Calu3 (cell line): ENCODE data around the gene ARID3B. TPM values are rescaled to one million over a fixed set of nuclear protein-coding genes. Genes with fewer than 3 reads are reported as not detected.

Experiments used
- BruUV-seq: library from RNA; stranded (reverse); fragments of 400-500 nt; replicated peaks from 2 replicates; lab custom pipeline; 2021; lab: Mats Ljungman, UMichigan
- CTCF ChIA-PET: fragments of 300-600 bp; sonication (Branson Sonifier 250); formaldehyde crosslinking; loops from one replicate; lab custom pipeline; 2022; ENCODE audit warnings: antibody characterized with exemption; lab: Charles Lee
- DNase-seq: peaks from one replicate; pipeline ENCODE4 v3.0.0; 2022
- H3K27ac Mint-ChIP-seq: one replicate; pipeline ENCODE4 v1.8.0; 2022; ENCODE audit warnings: mixed read lengths; ENCODE audit not compliant: unreplicated experiment
- H3K27me3 Mint-ChIP-seq: one replicate; pipeline ENCODE4 v1.8.0; 2022; ENCODE audit warnings: mixed read lengths; ENCODE audit not compliant: unreplicated experiment
- H3K36me3 Mint-ChIP-seq: one replicate; pipeline ENCODE4 v1.8.0; 2022; ENCODE audit warnings: mild to moderate bottlenecking, moderate library complexity, mixed read lengths; ENCODE audit not compliant: insufficient read depth, unreplicated experiment
- H3K4me1 Mint-ChIP-seq: one replicate; pipeline ENCODE4 v1.8.0; 2022; ENCODE audit warnings: mild to moderate bottlenecking, low read depth, mixed read lengths; ENCODE audit not compliant: unreplicated experiment
- H3K4me3 Mint-ChIP-seq: one replicate; pipeline ENCODE4 v1.8.0; 2022; ENCODE audit warnings: mild to moderate bottlenecking, low read depth, moderate library complexity, mixed read lengths; ENCODE audit not compliant: unreplicated experiment
- H3K9me3 Mint-ChIP-seq: one replicate; pipeline ENCODE4 v1.8.0; 2022; ENCODE audit warnings: low read depth, mixed read lengths; ENCODE audit not compliant: unreplicated experiment
- CTCF ChIP-seq: fragments of 200-600 bp; IDR thresholded peaks from one replicate; pipeline ENCODE4 v1.8.0; 2022; ENCODE audit warnings: antibody characterized with exemption; ENCODE audit not compliant: unreplicated experiment
- intact Hi-C: fragments of 100-400 bp; cut with micrococcal nuclease; formaldehyde crosslinking; loops from one replicate; pipeline ENCODE4 v1.10.0; 2022; ENCODE audit not compliant: unreplicated experiment
- total RNA-seq: library from RNA; stranded (reverse); gene quantifications from 2 replicates; pipeline ENCODE4 v1.2.3, GENCODE V29; 2022

The ARID3B gene
- total RNA-seq, 1 experiment from 2014 or later: 10.6 TPM

- H3K4me3 Mint-ChIP-seq: no peak overlapping the region
- H3K27me3 Mint-ChIP-seq: no peaks in the 10 kb centered on the region
- peaks cover 77% of the 10 kb centered on the region for H3K36me3 Mint-ChIP-seq
- CTCF ChIA-PET: interaction anchor here (0.8 to 1.6 kb wide), 6 partner anchors 10 to 248 kb away, joined by 3 to 6 read pairs (median 4); partner anchors contain the start of genes ARID3B and CYP1A1
- DNase-seq: no peak
- intact Hi-C loops: no loop called here
- BruUV-seq: no TSS peak
- H3K4me1 Mint-ChIP-seq: peaks cover 23% of the 10 kb centered on the region
- H3K9me3 Mint-ChIP-seq: no peaks in the 10 kb centered on the region
- TF ChIP-seq CTCF: no peak
- peak overlapping the region; percentile 24 for H3K27ac Mint-ChIP-seq
Measured at GRCh38 chr15:74621936-74622335, 80.9 kb downstream of the ARID3B start.

- no peak for DNase-seq
- no peaks in the 10 kb centered on the region for H3K9me3 Mint-ChIP-seq
- BruUV-seq: no TSS peak
- no peaks in the 10 kb centered on the region for H3K27me3 Mint-ChIP-seq
- CTCF ChIA-PET: interaction anchor here (1.6 kb wide), 1 partner anchor 147 kb away, joined by 4 read pairs; no protein-coding TSS in a partner anchor
- no peak for TF ChIP-seq CTCF
- H3K36me3 Mint-ChIP-seq: peaks cover 82% of the 10 kb centered on the region
- peaks cover 15% of the 10 kb centered on the region for H3K4me1 Mint-ChIP-seq
- no peak overlapping the region for H3K4me3 Mint-ChIP-seq
- no peak overlapping the region for H3K27ac Mint-ChIP-seq
- intact Hi-C loops: no loop called here
Measured at GRCh38 chr15:74622758-74623157, 81.7 kb downstream of the ARID3B start.

- intact Hi-C loops: no loop called here
- Mint-ChIP-seq H3K9me3 (no peaks in the 10 kb centered on the region), H3K4me3 (no peak overlapping the region), H3K27me3 (no peaks in the 10 kb centered on the region), H3K4me1 (peaks cover 9% of the 10 kb centered on the region), H3K36me3 (peaks cover 95% of the 10 kb centered on the region), H3K27ac (peak overlapping the region; percentile 39)
- no TSS peak for BruUV-seq
- CTCF ChIA-PET: interaction anchor here (0.5 to 1.0 kb wide), 2 partner anchors 14 to 147 kb away, joined by 3 read pairs; no protein-coding TSS in a partner anchor
- no peak for DNase-seq
- TF ChIP-seq CTCF: no peak
Measured at GRCh38 chr15:74624020-74624602, 83.1 kb downstream of the ARID3B start.

- no TSS peak for BruUV-seq
- no peak for DNase-seq
- intact Hi-C loops: no loop called here
- TF ChIP-seq CTCF: no peak
- H3K27ac Mint-ChIP-seq: no peak overlapping the region
- H3K4me1 Mint-ChIP-seq: peaks cover 7% of the 10 kb centered on the region
- H3K36me3 Mint-ChIP-seq: peaks cover 92% of the 10 kb centered on the region
- CTCF ChIA-PET: no interaction called here
- no peaks in the 10 kb centered on the region for H3K27me3 Mint-ChIP-seq
- H3K4me3 Mint-ChIP-seq: no peak overlapping the region
- no peaks in the 10 kb centered on the region for H3K9me3 Mint-ChIP-seq
Measured at GRCh38 chr15:74625693-74626092, 84.7 kb downstream of the ARID3B start.
